GM21390 (cell line): Measurements from ENCODE around the gene CHFR.
"Not testable (repeated sequence)": the region's sequence is repeated elsewhere in the genome, so short reads cannot be mapped to it uniquely, and the experiment has no call there.

Source experiments
- ATAC-seq: cut with Tn5 transposase; IDR thresholded peaks from one replicate; pipeline ENCODE4 v1.9.1; 2021; ENCODE audit not compliant: unreplicated experiment

The CHFR gene

DNA sequence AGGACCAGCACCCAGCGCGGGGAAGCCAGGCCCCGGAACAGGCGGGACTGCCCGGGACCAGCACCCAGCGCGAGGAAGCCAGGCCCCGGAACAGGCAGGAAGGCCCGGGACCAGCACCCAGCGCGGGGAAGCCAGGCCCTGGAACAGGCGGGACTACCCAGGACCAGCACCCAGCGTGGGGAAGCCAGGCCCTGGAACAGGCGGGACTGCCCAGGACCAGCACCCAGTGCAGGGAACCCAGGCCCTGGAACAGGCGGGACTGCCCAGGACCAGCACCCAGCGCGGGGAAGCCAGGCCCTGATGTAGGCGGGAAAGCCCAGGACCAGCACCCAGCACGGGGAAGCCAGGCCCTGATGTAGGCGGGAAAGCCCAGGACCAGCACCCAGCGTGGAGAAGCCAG is 12.8 kb downstream of the CHFR start:
- not testable (repeated sequence) for ATAC-seq

DNA sequence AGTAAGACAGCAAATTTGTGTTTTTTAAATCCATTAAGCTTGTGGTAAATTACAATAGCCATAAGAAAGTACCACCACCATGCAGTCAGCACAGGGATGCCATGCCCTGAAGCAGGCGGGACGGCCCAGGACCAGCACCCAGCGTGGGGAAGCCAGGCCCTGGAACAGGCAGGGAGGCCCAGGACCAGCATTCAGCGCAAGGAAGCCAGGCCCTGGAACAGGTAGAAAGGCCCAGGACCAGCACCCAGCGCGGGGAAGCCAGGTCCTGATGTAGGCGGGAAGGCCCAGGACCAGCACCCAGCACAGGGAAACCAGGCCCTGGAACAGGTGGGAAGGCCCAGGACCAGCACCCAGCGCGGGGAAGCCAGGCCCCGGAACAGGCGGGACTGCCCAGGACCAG is 13.2 kb downstream of the CHFR start:
- ATAC-seq = no peak

DNA sequence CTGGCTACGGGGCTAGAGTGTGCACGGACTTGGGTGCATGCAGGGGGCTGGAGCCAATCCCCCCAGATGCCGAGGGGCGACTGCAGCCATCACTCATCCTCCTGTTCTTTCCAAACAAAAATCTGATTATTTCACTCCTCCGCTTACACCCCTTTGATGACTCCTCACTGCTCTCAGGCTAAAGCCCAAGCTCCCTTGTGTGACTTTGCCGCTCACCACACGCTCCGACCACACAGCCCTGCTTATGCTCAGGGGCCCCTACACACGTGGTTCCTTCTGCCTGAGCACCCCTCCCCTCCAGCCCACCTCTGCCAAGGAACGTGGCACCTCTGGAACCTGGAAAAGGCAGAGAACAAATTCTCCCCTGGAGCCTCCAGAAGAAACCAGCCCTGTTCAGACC is 13.7 kb downstream of the CHFR start:
- ATAC-seq = no peak

DNA sequence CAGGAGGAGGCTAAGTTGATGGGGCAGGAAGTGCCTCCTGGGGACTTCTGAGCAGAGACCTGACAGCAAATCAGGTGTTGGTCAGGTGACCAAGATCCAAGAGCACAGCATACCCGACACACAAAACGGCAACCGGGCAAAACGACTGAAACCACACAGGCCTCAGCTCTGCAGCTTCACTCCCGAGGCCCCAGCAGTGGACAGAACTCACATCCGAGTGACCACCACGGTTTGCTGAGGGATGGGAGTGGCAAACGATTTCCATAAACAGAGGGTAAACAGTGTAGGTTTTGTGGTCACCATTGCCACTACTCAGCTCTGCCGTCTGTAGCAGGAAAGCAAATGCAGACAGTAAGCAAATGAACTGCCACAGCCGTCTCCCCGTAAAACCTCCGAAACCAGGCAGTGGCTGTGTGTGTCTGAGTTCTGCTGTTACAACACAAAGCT is 14.4 kb downstream of the CHFR start:
- ATAC-seq = no peak

DNA sequence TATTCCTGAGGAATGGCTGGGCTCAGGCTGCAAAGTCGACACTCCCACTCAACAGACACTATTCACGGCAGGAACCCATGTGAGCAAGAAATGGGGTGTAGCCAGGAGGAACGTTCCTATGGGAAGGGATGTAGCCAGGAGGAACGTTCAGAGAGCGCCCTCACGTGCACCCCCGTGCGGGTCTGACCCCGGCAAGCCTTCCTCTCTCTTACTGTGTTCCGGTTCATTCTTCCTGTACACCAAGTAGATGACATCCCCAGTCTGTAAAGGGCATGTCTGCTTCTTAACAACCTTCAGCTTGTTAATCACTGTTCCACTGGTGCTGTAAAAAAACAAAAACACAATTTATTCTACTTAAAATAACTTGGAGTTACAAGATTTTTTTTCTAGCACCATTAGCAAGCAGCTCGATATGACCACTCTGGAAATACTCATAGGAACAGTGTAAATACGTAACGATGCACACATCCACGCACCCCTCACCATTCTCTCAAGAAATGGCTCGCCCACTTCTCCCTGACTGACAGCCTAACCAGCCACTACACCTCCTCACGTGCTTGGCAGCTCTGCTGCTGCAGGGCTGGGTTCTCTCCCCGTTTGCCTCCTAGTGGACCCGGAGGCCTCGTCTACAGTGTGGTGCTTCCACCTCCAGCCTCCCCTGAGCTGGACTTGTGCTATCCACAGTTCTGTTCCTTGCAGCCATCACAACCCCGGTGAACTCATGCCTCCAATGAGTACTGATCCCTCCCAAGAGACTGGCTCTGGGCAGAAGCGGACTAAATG is 15.1 kb downstream of the CHFR start:
- ATAC-seq = no peak

DNA sequence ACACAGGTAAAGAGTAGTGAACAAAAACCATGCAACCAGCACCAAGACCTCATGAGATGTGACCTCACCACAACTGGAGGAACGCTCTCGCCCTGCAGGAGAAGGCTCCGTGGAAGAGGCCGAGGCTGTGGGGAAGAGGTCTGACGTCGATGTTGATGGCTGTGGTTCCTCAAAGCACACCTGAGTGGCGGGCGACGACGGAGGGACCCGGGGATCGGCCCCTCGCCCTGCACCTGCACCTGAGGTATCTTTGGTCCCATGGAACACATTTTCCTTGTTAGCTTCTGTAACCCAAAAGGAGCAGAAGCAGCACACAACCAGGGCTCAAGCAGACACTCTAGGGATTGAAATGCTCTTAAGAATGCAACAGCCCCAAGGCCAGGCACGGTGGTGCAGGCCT is 17.9 kb downstream of the CHFR start:
- no peak for ATAC-seq

DNA sequence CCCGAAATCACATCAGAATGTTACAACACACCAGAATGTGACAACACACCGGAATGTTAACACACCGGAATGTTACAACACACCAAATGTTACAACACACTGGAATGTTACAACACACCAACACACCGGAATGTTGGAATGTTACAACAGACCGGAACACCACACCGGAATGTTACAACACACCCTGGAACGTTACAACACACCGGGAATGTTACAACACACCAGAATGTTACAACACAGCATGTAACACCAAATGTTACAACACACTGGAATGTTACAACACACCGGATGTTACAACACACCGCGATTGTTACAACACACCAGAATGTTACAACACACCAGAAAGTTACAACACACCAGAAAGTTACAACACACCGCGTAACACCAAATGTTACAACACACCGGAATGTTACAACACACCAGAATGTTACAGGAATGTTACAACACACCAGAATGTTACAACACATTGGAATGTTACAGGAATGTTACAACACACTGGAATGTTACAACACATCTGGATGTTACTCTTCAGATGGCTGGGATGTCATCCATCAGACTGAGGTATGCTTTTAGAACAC is 21.1 kb downstream of the CHFR start:
- no peak for ATAC-seq

DNA sequence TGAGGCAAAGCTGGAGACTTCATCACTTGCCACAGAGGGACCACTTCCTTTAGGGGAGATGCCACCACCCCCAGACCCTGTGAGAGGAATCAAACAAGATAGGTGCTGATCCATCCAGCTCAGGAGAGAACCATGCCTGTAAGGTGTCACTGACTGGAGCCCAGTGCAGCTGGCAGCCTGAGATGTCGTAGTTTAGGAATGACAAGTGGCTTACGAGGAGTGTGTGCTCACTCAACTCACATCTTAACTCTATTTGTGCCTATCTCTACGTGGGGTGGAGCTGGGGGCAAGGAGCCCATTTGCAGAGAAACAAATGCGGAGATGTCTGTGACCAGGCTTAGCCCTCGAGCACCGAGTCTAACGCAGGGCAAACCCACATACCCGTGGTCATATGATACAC is 25.8 kb downstream of the CHFR start:
- no peak for ATAC-seq

DNA sequence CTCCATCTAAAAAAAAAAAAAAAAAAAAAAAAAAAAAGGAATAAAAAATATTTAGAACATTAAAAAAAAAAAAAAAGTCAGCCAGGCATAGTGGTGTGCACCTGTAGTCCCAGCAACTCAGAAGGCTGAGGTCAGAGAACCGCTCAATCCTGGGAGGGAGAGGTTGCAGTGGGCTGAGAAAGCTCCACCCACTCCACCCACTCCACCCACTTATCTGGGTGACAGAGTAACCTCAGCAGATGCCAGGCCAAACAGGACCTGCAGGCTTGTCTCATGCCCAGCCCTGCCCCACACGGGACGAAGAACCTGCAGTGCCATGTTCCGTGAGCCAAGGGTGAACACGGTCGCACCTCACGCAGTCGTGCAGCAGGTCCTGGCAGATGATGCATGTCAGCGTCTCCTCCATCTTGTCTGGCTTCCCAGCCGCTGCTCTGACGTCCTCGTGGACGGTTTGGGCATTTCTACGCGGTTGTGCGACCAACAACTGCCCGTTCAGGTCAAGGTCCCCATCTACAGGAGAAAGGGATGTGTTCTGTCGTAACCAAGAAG is 28.6 kb downstream of the CHFR start:
- no peak for ATAC-seq

DNA sequence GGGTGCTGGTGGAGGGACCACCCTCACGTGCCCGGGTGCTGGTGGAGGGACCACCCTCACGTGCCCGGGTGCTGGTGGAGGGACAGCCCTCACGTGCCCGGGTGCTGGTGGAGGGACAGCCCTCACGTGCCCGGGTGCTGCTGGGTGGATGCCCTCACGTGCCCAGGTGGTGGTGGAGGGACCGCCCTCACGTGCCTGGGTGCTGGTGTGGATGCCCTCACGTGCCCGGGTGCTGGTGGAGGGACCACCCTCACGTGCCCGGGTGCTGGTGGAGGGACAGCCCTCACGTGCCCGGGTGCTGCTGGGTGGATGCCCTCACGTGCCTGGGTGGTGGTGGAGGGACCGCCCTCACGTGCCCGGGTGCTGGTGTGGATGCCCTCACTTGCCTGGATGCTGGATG is 30.4 kb downstream of the CHFR start:
- not testable (repeated sequence) for ATAC-seq

DNA sequence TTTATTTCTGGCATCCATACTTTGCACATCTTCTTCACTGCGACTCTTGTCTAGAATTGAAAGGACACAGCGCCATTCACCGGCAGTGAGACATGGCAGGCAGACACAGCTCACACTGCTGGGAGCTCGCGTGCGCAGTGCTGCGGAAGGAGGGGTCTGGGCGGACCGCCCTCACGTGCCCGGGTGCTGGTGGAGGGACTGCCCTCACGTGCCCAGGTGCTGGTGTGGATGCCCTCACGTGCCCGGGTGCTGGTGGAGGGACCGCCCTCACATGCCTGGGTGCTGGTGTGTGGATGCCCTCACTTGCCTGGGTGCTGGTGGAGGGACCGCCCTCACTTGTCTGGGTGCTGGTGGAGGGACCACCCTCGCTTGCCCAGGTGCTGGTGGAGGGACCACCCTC is 30.8 kb downstream of the CHFR start:
- ATAC-seq = no peak

DNA sequence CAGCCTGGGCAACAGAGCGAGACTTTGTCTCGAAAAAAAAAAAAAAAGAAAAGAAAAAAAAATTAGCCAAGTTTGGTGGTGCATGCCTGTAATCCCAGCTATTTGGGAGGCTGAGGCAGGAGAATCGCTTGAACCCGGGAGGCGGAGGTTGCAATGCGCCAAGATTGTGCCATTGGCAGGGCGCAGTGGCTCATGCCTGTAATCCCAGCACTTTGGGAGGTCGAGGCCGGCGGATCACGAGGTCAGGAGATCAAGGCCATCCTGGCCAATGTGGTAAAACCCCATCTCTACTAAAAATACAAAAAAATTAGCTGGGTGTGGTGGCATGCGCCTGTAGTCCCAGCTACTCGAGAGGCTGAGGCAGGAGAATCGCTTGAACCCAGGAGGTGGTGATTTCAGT is 32.2 kb downstream of the CHFR start:
- not testable (repeated sequence) for ATAC-seq

DNA sequence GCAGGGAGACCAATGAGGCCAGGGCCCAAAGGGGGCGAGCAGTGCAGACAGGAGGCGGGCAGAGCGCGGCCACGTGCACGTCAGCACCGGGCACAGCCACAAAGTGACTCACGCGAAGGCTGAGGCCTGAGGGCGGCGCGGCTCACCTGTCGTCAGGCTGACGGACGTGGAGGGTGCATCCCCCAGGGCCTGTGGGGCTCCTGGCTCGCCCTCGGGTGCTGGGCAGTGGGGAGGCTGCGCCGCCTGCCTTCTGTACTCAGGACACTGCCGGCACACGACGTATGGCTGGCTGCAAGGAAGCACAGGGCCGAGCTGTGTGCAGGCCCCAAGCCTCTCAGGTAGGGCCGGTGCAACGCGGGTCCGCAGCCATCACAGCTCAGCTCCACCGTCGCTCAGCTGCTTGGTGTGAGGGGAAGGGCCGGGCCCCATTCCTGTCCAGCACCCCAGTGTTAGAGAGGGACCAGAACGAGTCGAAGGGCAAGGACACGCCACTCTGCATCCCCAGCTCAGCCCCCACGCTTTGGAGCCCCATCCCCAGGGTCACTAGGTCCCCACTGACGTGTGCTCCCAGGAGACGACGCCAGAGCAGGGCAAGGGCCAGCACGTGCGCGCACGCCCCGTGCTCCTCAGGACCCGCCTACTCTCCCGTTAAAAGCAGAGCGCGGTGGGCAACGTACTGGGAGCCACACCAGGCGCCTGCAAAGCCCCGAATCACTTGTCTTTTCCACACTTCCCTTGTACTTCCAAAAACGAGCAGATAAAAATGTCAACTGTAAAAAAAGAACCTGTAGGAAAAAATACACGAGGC is 33.9 kb downstream of the CHFR start:
- no peak for ATAC-seq

DNA sequence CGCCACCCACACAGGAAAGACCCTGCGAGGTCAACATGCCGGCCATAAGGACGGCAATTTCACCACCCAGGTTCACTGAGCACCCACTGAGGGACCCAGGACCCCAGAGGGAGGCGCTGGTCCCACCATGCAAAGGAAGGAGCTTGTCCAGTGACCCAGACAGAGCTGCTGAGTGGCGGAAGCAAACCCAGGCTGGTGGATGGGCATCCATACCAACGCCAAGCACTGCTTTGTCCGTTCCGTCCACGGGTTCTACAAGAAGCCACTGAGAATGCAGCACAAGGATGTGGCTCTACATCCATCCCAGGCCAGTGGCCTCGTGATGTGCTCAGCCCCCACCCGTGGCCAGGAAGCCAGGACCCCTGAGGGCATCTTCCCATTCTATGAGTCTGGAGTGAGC is 34.9 kb downstream of the CHFR start:
- ATAC-seq = no peak

DNA sequence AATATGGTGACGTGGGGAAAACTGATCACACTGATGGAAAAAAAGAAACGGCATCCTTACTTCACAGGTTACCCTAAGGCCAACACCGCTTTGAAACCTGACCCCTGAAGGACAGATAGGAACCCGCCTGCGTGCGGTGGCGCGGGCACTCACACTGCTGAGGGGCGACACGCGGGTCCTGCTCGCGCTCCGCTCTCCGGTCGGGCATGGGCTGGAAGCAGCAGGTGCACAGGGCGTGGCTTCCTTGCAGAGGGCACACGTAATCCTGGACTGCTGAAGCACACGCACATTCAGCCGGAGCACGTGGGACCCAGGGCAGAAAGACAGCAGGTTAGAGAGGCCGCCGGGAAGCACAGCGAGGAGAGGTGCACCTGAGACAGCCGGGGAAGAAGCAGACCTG is 35.9 kb downstream of the CHFR start:
- no peak for ATAC-seq

DNA sequence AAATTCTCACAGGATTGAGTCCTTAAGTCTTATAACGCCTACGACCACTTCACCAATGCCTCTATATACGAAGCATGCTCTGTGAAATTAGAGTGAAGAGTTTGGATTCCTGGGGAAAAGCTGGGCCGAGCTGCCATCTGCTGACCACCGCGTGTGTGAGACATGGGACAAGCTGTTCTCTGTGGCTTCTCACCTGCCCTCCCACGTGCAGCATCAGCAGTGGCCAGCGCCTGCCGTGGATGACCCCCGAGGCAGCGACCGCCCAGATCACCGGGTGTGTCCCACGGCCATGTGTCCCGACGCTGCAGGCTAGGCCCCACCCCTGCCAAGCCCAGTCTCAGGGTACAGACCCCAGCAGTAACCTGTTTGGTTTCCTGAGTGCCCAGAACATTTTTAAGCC is 37.1 kb downstream of the CHFR start:
- ATAC-seq = no peak

DNA sequence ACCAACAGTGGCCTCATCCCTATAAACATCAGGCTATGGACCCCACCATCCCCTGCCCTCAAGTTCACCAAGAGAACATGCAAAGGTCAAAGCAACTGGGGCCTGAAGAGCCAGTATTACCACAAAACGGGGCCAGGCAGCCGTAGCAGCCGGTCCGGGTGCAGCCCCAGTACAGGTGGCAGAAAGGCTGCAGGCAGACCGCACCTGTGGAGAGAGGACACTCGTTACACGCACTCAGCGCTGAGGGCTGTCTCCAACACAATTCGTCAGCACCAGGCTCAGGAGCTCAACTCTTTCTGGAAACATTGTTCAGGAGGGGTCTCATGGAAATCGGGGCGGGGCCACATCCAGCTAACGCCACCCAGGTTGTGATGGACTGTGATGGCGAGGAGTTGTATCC is 38.9 kb downstream of the CHFR start:
- no peak for ATAC-seq

DNA sequence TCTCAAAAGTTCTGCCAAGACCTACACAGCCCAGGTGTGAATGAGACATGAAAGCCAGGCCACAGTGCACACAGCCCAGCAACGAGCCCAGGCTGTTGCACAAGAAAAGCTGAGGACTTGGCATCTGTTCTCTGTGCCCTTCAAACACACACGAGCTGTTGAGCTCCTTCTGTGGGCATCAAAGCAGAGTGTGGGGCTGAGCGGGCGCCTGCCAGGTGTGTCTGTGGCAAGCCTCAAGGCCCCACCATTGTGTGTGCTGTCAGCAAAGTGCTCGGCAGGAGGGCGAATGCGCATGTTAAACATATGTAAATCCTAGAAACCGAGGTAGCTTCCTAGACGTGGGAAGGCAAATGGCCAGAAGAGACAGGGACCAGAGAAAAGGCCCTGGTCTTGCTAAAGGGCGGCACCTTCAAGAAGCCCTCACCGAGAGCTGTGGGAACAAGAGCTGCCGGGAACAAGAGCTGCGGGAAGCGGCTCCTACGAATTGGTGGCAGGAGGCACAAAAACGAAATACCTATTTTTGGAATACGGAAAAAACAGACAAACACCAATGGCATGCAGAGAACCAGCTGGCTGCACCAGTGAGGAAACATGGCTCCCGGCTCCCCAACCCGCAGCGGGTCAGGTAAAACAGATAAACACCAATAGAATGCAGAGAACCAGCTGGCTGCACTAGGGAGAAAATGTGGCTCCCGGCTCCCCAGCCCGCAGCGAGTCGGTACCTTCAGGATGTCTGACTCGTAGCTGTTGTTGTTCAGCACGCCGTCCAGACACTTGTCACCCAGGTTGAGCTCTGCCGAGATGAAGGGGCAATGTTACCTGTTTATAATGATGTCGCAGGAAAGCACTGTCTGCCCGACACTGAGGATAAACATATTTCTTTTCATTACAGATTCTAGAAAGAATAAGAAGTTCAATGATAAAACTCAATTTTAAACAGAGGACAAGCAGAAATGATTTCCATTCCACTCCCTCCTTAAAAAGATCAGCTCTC is 39.7 kb downstream of the CHFR start:
- ATAC-seq = no peak

DNA sequence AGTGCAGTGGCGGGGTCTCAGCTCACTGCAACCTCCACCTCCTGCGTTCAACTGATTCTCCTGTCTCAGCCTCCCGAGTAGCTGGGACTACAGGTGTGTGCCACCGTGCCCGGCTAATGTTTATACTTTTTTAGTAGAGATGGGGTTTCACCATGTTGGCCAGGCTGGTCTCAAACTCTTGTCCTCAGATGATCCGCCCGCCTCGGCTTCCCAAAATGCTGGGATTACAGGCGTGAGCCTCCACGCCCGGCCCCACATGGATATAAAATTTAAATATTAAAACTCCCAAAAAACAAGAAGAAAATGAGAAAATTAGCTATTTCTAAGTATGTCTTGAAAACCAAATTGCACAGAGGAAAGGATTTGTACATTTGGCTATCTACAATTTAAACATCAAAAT is 42.7 kb downstream of the CHFR start:
- ATAC-seq = not testable (repeated sequence)

DNA sequence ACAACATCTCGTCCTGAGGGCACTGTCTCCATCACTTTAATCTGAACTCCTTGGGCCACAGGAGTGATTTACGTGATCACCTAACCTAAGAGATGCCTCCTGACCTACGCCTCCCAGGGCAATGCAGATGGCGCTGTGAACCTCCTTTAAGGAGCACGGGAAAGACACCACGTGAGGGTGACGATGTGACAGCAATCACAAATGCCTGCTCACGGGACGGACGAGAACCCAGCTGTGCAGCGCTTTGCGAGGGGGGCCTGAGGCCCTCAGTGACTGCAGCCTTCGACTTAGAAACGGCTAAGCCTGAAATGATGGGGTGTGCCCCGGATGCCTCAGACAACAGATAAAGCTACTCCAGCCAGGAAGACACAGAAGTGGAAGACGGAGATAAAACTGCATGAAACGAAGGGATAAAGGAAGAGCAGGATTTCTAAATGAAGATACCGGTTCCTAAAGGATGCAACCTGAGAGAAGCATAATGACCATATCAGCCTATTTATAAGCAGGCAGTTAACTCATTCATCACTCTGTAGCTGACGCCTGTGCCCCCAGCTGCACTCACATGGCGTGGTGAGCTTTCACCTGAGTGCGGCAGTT is 44.9 kb downstream of the CHFR start:
- ATAC-seq = no peak
